Measurements from ENCODE around the gene DLG5. TPM values are rescaled to one million over a fixed set of nuclear protein-coding genes. Genes with fewer than 3 reads are reported as not detected.

The DLG5 gene
- total RNA-seq, 2 donors from 2014 or later = 22.6 to 35.6 TPM

GRCh38 chr10:77834943-77835668 is 91.4 kb downstream of the DLG5 start:
- no peak for DNase-seq
- H3K27me3 ChIP-seq = no peaks in the 10 kb centered on the region
- H3K9me3 ChIP-seq = no peaks in the 10 kb centered on the region
- ATAC-seq = no peak
- H3K4me1 ChIP-seq = no peaks in the 10 kb centered on the region
- H3K4me3 ChIP-seq = no peak overlapping the region
- intact Hi-C loops (cut with DNase I) = no loop called here
- H3K36me3 ChIP-seq (replicated peaks in 1 of 2; ENCODE audit: insufficient read depth in 1 of 2, low read depth in 2 of 2) = peaks cover 0 to 13% of the 10 kb centered on the region in 2 donors
- whole genome bisulfite sequencing, 2 donors = 78 to 84% methylated on average over 13 of the region's 13 CpGs
- H3K27ac ChIP-seq = no peak overlapping the region
- no peak for TF ChIP-seq CTCF (IDR thresholded peaks at IDR 0.05)
- TF ChIP-seq POLR2A (IDR thresholded peaks at IDR 0.05) = no peak

- no peaks in the 10 kb centered on the region for H3K9me3 ChIP-seq
- WGBS, 2 donors = 85% methylated on average over 2 of the region's 2 CpGs; no CpG with 5 or more reads in 1 of the 2 donors
- TF ChIP-seq POLR2A (IDR thresholded peaks at IDR 0.05) (no peak), CTCF (IDR thresholded peaks at IDR 0.05) (no peak)
- H3K36me3 ChIP-seq (replicated peaks in 1 of 2; ENCODE audit: insufficient read depth in 1 of 2, low read depth in 2 of 2) = peaks cover 0 to 13% of the 10 kb centered on the region in 2 donors
- intact Hi-C loops (cut with DNase I) = no loop called here
- no peak for ATAC-seq
- H3K4me3 ChIP-seq = no peak overlapping the region
- DNase-seq = no peak
- H3K4me1 ChIP-seq = no peaks in the 10 kb centered on the region
- no peaks in the 10 kb centered on the region for H3K27me3 ChIP-seq
- H3K27ac ChIP-seq = no peak overlapping the region
Observed at GRCh38 chr10:77834540-77834939, 92.0 kb downstream of the DLG5 start.

- H3K4me1 ChIP-seq = no peaks in the 10 kb centered on the region
- H3K9me3 ChIP-seq = no peaks in the 10 kb centered on the region
- no peaks in the 10 kb centered on the region for H3K27me3 ChIP-seq
- no peak for ATAC-seq
- no peak overlapping the region for H3K27ac ChIP-seq
- H3K4me3 ChIP-seq = no peak overlapping the region
- DNase-seq = no peak
- intact Hi-C loops (cut with DNase I) = no loop called here
- H3K36me3 ChIP-seq (replicated peaks in 1 of 2; ENCODE audit: insufficient read depth in 1 of 2, low read depth in 2 of 2) = peaks cover 0 to 17% of the 10 kb centered on the region in 2 donors
- TF ChIP-seq CTCF (IDR thresholded peaks at IDR 0.05) = no peak
- TF ChIP-seq POLR2A (IDR thresholded peaks at IDR 0.05) = no peak
- 97% methylated on average over 15 of the region's 15 CpGs; no CpG with 5 or more reads in 1 of the 2 donors for WGBS, 2 donors
Observed at GRCh38 chr10:77833792-77834191, 92.8 kb downstream of the DLG5 start.

GRCh38 chr10:77833225-77833624 is 93.3 kb downstream of the DLG5 start:
- no peak overlapping the region for H3K4me3 ChIP-seq
- peaks cover 0 to 20% of the 10 kb centered on the region in 2 donors for H3K36me3 ChIP-seq (replicated peaks in 1 of 2; ENCODE audit: insufficient read depth in 1 of 2, low read depth in 2 of 2)
- no peaks in the 10 kb centered on the region for H3K4me1 ChIP-seq
- 80 to 84% methylated on average over 6 of the region's 6 CpGs for WGBS, 2 donors
- H3K9me3 ChIP-seq = no peaks in the 10 kb centered on the region
- no peaks in the 10 kb centered on the region for H3K27me3 ChIP-seq
- intact Hi-C loops (cut with DNase I) = no loop called here
- ATAC-seq (no peak), DNase-seq (no peak)
- no peak overlapping the region for H3K27ac ChIP-seq
- TF ChIP-seq POLR2A (IDR thresholded peaks at IDR 0.05) (no peak), CTCF (IDR thresholded peaks at IDR 0.05) (no peak)

GRCh38 chr10:77832238-77832637 is 94.3 kb downstream of the DLG5 start:
- Histone ChIP-seq H3K27me3 (no peaks in the 10 kb centered on the region), H3K36me3 (replicated peaks in 1 of 2; ENCODE audit: insufficient read depth in 1 of 2, low read depth in 2 of 2) (peaks cover 0 to 18% of the 10 kb centered on the region in 2 donors), H3K4me1 (no peaks in the 10 kb centered on the region), H3K27ac (no peak overlapping the region), H3K4me3 (no peak overlapping the region), H3K9me3 (no peaks in the 10 kb centered on the region)
- intact Hi-C loops (cut with DNase I) = no loop called here
- ATAC-seq (no peak), DNase-seq (no peak)
- 71 to 72% methylated on average over 2 of the region's 2 CpGs for WGBS, 2 donors
- TF ChIP-seq CTCF (IDR thresholded peaks at IDR 0.05) (no peak), POLR2A (IDR thresholded peaks at IDR 0.05) (no peak)
